ENCODE data around the gene RERE. TPM values are rescaled to one million over a fixed set of nuclear protein-coding genes. Genes with fewer than 3 reads are reported as not detected.
"Not testable (repeated sequence)": the region's sequence is repeated elsewhere in the genome, so short reads cannot be mapped to it uniquely, and the experiment has no call there.

Gene RERE
- polyA plus RNA-seq, 1 experiment: 14.3 TPM

DNA sequence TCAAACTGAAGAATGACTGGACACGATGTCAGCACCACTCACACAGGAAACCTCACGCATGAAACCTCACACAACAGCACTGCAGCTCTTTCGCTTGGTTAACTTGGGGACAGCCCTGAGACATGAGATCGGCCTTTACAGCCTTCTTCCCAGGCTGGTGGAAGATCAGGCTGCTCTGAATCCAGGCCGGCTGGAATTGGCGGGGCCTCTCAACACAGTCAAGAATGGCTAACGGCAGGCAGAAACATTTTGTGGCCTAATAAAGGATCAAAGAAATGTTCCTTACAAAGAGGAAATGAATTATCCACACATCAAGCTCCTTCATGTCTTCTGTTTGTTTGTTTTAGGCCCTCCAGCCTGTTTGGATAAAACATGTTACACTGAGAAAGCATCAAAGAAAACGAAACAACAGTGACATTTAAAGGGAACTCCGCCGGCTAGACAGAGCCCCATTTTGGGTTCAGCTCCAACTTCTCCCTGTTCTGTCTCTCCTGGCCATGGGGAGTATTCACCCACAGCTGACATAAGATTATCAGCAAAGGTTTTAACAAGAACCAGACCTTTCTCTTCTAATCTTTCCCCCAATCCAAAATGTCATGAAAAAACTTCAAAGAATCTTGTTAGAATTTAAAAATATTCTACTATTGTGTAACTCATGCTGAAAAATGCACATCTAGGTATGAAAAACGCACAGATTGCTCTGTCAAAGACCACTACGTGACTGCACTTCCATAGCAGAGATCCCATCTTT lies 368.4 kb downstream of the RERE start:
- POLR2A ChIA-PET: interaction anchor here (0.8 kb wide), 1 partner anchor 25 kb away, joined by 3 read pairs; no protein-coding TSS in a partner anchor
- Histone ChIP-seq H3K9me3 (ENCODE audit: control insufficient read depth, insufficient read depth, low read length) (no peaks in the 10 kb centered on the region), H3K4me3 (ENCODE audit: low read depth, low read length) (peak overlapping the region; percentile 34), H3K27ac (ENCODE audit: low read depth, low read length) (peak overlapping the region; percentile 47), H3K27me3 (ENCODE audit: control insufficient read depth, insufficient read depth, low read length) (no peaks in the 10 kb centered on the region)
- no peak for DNase-seq (ENCODE audit: low read depth, low spot score)
- TF ChIP-seq, protein P1, sequence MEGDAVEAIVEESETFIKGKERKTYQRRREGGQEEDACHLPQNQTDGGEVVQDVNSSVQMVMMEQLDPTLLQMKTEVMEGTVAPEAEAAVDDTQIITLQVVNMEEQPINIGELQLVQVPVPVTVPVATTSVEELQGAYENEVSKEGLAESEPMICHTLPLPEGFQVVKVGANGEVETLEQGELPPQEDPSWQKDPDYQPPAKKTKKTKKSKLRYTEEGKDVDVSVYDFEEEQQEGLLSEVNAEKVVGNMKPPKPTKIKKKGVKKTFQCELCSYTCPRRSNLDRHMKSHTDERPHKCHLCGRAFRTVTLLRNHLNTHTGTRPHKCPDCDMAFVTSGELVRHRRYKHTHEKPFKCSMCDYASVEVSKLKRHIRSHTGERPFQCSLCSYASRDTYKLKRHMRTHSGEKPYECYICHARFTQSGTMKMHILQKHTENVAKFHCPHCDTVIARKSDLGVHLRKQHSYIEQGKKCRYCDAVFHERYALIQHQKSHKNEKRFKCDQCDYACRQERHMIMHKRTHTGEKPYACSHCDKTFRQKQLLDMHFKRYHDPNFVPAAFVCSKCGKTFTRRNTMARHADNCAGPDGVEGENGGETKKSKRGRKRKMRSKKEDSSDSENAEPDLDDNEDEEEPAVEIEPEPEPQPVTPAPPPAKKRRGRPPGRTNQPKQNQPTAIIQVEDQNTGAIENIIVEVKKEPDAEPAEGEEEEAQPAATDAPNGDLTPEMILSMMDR (IDR thresholded peaks at IDR 0.05; ENCODE audit: low read depth, low read length): no peak
- CTCF ChIA-PET: interaction anchor here (0.9 kb wide), 1 partner anchor 198 kb away, joined by 3 read pairs; no protein-coding TSS in a partner anchor

DNA sequence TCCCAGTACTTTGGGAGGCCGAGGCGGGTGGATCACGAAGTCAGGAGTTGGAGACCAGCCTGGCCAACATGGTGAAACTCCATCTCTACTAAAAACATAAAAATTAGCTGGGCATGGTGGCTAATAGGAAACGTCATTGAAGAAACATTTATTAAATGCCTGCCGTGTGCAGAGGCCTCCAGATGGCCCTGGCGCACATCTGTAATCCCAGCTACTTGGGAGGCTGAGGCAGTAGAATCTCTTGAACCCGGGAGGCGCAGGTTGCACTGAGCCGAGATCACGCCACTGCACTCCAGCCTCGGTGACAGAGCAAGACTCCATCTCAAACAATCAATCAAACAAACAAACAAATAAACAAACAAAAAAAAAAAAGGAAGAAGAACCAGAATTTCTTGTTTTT lies 368.9 kb downstream of the RERE start:
- CTCF ChIA-PET: interaction anchor here (0.9 kb wide), 1 partner anchor 199 kb away, joined by 3 read pairs; no protein-coding TSS in a partner anchor
- POLR2A ChIA-PET; H3K4me3 ChIP-seq (ENCODE audit: low read depth, low read length): not testable (repeated sequence)

DNA sequence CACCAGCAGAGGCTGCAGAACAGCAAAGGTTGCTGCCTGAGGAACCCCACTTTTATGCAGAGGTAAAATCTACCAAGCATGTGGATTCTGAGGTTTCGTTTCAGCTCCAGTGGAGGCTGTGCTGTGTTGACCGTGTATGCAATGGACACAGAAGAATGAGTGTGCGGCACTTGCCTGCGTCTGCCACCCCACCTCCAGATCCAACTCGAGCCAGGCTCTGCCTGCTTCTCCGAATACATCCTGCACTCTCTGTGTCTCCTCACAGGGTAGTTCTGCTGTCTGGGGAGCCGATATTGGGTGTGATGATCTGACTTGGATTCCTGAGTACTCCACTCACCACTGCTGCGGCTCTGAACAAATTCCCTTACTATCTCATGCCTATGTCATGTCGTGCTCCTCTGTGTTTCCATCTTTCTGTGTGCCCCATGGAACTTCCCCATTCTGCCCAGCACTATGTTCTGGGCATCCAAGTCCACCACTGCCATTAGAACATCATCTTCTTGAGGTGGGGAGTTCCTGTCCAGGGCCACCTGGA lies 369.8 kb downstream of the RERE start:
- no peaks in the 10 kb centered on the region for H3K27me3 ChIP-seq (ENCODE audit: control insufficient read depth, insufficient read depth, low read length)
- H3K9me3 ChIP-seq (ENCODE audit: control insufficient read depth, insufficient read depth, low read length): no peaks in the 10 kb centered on the region
- POLR2A ChIA-PET: no interaction called here
- CTCF ChIA-PET: no interaction called here
- TF ChIP-seq, protein P1 (IDR thresholded peaks at IDR 0.05; ENCODE audit: low read depth, low read length): no peak
- no peak for DNase-seq (ENCODE audit: low read depth, low spot score)
- no peak overlapping the region for H3K4me3 ChIP-seq (ENCODE audit: low read depth, low read length)
- H3K27ac ChIP-seq (ENCODE audit: low read depth, low read length): no peak overlapping the region

More for the DNA sequence above, 368.9 kb downstream of the RERE start:
- H3K9me3 ChIP-seq (ENCODE audit: control insufficient read depth, insufficient read depth, low read length); H3K27me3 ChIP-seq (ENCODE audit: control insufficient read depth, insufficient read depth, low read length); DNase-seq (ENCODE audit: low read depth, low spot score): not testable (repeated sequence)
- peak overlapping the region; percentile 47 for H3K27ac ChIP-seq (ENCODE audit: low read depth, low read length)

DNA sequence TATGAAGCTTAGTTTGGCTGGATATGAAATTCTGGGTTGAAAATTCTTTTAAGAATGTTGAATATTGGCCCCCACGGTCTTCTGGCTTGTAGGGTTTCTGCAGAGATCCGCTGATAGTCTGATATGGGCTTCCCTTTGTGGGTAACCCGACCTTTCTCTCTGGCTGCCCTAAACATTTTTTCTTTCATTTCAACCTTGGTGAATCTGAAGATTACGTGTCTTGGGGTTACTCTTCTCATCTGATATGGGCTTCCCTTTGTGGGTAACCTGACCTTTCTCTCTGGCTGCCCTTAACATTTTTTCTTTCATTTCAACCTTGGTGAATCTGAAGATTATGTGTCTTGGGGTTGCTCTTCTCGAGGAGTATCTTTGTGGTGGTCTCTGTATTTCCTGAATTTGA lies 371.3 kb downstream of the RERE start:
- H3K27me3 ChIP-seq (ENCODE audit: control insufficient read depth, insufficient read depth, low read length); DNase-seq (ENCODE audit: low read depth, low spot score); H3K4me3 ChIP-seq (ENCODE audit: low read depth, low read length); H3K9me3 ChIP-seq (ENCODE audit: control insufficient read depth, insufficient read depth, low read length); H3K27ac ChIP-seq (ENCODE audit: low read depth, low read length); POLR2A ChIA-PET; CTCF ChIA-PET: not testable (repeated sequence)

DNA sequence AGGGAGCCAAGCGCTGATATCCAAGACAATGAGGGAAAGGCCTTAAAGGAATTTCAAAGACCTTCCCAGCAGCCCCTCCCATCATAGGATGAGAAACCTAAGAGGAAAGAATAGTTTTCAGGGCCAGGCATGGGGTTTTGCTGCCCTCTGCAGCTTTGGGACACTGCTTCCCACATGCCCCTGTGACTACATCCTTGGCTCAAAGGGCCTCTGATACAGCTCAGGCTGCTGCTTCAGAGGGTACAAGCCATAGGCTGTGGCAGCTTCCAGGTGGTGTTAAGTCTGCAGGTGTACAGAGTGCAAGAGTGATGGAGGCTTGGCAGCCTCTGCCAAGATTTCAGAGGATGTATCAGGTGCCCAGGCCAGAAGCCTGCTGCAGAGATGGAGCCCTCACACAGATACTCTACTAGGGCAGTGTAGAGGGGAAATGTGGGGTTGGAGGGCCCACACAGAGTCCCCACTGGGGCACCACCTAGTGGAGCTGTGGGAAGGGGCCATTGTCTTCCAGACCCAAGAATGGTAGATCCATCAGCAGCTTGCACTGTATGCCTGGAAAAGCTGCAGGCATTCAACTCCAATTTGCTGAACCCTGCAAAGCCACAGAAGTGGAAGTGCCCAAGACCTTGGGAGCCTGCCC lies 373.8 kb downstream of the RERE start:
- Histone ChIP-seq H3K9me3 (ENCODE audit: control insufficient read depth, insufficient read depth, low read length) (no peaks in the 10 kb centered on the region), H3K4me3 (ENCODE audit: low read depth, low read length) (no peak overlapping the region), H3K27ac (ENCODE audit: low read depth, low read length) (no peak overlapping the region), H3K27me3 (ENCODE audit: control insufficient read depth, insufficient read depth, low read length) (no peaks in the 10 kb centered on the region)
- POLR2A ChIA-PET: interaction anchor here (0.6 kb wide), 2 partner anchors 67 to 314 kb away, joined by 3 to 9 read pairs; no protein-coding TSS in a partner anchor
- CTCF ChIA-PET: interaction anchor here (0.6 kb wide), 1 partner anchor 436 kb away, joined by 3 read pairs; no protein-coding TSS in a partner anchor
- TF ChIP-seq, protein P1 (IDR thresholded peaks at IDR 0.05; ENCODE audit: low read depth, low read length): peak; percentile 15
- no peak for DNase-seq (ENCODE audit: low read depth, low spot score)

Measured in AG04450 (cell line).